Endothelial cell of umbilical vein (primary cell): ENCODE data around the gene EARS2.

ENCODE experiments used
- CTCF ChIP-seq, 2 donors: IDR thresholded peaks; 1 replicate in 1 of 2; 2 replicates in 1 of 2; pipeline ENCODE4 v1.5.1; 2011; ENCODE audit warnings: low read length in 2 of 2, mild to moderate bottlenecking in 2 of 2, moderate library complexity in 2 of 2, control low read depth in 1 of 2, inconsistent platforms in 1 of 2, low read depth in 1 of 2; ENCODE audit not compliant: insufficient read depth in 1 of 2; ENCODE audit errors: extremely low read depth in 1 of 2
- FOS ChIP-seq: IDR thresholded peaks from 2 replicates; pipeline ENCODE4 v1.6.1; 2011; ENCODE audit warnings: mild to moderate bottlenecking, low read length, moderate library complexity, borderline replicate concordance; ENCODE audit not compliant: insufficient read depth
- POLR2A ChIP-seq: IDR thresholded peaks from 2 replicates; pipeline ENCODE4 v1.6.1; 2012; ENCODE audit warnings: low read depth, mild to moderate bottlenecking, control low read depth, low read length
- POLR2AphosphoS5 ChIP-seq: IDR thresholded peaks from 2 replicates; pipeline ENCODE4 v1.6.1; 2012; ENCODE audit warnings: low read depth, mild to moderate bottlenecking, control low read depth, low read length, moderate library complexity; ENCODE audit not compliant: insufficient read depth

GRCh38 chr16:23499801-23500200 lies 57.3 kb downstream of the EARS2 start:
- no peak for TF ChIP-seq CTCF (IDR thresholded peaks at IDR 0.05; ENCODE audit: extremely low read depth in 1 of 2, insufficient read depth in 1 of 2, low read depth in 1 of 2, low read length in 2 of 2)
- TF ChIP-seq FOS, result no peak
- TF ChIP-seq POLR2AphosphoS5, result no peak
- TF ChIP-seq POLR2A, result no peak
